ENCODE measurements around the gene GDAP1L1. TPM values are rescaled to one million over a fixed set of nuclear protein-coding genes. Genes with fewer than 3 reads are reported as not detected.
"Not testable (repeated sequence)": the region's sequence is repeated elsewhere in the genome, so short reads cannot be mapped to it uniquely, and the experiment has no call there.

Gene GDAP1L1
- total and polyA plus RNA-seq, 8 donors = 0.25 to 1.5 (median 0.61) TPM; not detected in 3

DNA sequence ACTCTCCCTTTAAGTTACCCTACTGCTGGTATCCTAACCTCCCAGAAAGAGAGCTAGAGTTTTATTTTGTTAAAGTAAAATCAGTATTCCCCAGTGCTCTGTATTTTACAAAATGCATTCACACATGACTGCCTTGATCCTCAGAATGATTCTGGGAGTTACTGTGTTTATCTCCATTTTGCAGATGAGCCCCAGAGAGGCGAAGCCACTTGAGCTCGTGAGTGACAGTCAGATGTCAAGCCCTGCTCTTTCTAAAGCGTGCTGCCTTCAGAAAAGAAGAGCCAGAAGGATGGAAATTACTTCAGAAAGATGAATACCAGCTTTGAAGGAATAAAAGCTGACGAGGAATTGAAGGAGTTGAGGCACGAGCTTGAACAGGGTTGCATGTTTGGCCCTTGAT lies 22.5 kb upstream of the GDAP1L1 start:
- no peaks in the 10 kb centered on the region for H3K27me3 ChIP-seq
- H3K27ac ChIP-seq = no peak overlapping the region
- intact Hi-C loops (cut with DNase I; ENCODE audit: low total_unique reads) = no loop called here
- H3K4me1 ChIP-seq = no peaks in the 10 kb centered on the region
- H3K36me3 ChIP-seq = peaks cover 0 to 15% (median 8%) of the 10 kb centered on the region in 4 donors
- H3K9me3 ChIP-seq = no peaks in the 10 kb centered on the region
- no peak for DNase-seq
- 89 to 91% (median 90%) methylated on average over 5 of the region's 5 CpGs for WGBS, 5 donors
- H3K4me3 ChIP-seq = no peak overlapping the region
- TF ChIP-seq POLR2AphosphoS5 (IDR thresholded peaks at IDR 0.05) (no peak), EP300 (IDR thresholded peaks at IDR 0.05) (no peak), CTCF (IDR thresholded peaks at IDR 0.05) (no peak), POLR2A (IDR thresholded peaks at IDR 0.05) (no peak)

DNA sequence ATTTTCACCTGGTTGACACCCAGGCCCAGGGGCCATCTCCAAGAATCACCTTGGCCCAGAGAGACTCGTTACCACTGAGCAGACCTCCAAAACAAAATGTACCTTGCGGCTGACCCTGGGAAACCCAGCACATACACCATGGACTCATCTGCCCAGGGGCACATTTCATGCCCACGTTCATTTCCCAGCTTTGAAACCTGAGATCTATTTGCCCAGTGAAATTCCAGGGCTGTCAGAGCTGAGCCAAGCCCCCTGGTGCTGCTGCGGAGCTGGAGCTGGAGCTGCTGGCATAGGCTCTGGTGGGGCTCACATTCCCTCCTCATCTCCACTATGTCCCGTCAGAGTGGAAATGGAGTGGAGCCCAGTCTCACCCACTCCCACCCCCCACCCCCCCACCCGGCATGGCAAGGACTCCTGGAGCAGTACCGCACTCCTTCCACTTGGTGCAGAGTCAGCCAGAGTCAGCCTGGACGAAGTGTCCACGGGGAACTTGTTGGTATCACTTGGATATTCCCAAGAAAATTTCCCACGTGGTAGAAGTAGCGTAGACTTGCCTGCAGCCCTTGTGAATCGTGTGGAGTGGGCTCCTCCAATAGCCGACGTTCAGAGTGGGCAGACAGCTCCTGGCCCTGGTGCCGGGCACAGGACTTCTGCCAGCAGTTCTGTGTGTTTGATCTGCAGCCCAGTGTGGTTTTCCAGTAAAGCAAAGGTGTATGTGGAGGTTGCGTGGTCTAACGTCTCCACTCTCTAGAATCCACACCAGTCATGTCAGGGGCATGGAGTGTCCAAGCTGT lies 18.4 kb upstream of the GDAP1L1 start:
- no peak for DNase-seq
- intact Hi-C loops (cut with DNase I; ENCODE audit: low total_unique reads) = no loop called here
- Histone ChIP-seq H3K27ac (no peak overlapping the region), H3K9me3 (no peaks in the 10 kb centered on the region), H3K36me3 (peaks cover 0 to 6% (median 2%) of the 10 kb centered on the region in 4 donors), H3K27me3 (no peaks in the 10 kb centered on the region), H3K4me3 (no peak overlapping the region), H3K4me1 (no peaks in the 10 kb centered on the region)
- WGBS, 5 donors = 67 to 72% (median 69%) methylated on average over 14 to 17 of the region's 17 CpGs
- no peak for TF ChIP-seq CTCF (IDR thresholded peaks at IDR 0.05)
- TF ChIP-seq EP300 (IDR thresholded peaks at IDR 0.05) = no peak
- TF ChIP-seq POLR2A (IDR thresholded peaks at IDR 0.05) = no peak
- TF ChIP-seq POLR2AphosphoS5 (IDR thresholded peaks at IDR 0.05) = no peak

DNA sequence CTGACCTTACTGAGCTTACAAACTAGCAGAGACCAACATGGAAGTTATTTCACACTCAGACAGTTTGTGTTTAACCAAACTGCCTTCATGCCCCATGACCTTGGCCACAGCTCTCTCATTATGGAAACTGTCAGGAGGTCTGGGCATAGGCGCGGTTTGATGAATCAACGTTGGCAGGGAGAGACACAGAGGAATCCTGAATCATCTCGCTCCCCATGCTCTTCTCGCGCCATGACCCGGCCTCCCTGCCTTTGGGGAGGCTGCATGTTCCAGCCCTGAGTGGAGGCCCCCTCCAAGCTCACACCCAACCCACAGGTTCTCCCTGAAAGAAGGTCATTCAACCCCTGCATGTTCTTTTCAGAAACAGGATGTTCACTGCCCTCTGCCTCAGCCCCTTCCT lies 15.9 kb upstream of the GDAP1L1 start:
- no peak for DNase-seq
- intact Hi-C loops (cut with DNase I; ENCODE audit: low total_unique reads) = no loop called here
- H3K36me3 ChIP-seq = no peaks in the 10 kb centered on the region
- no peaks in the 10 kb centered on the region for H3K9me3 ChIP-seq
- H3K27me3 ChIP-seq = no peaks in the 10 kb centered on the region
- no peaks in the 10 kb centered on the region for H3K4me1 ChIP-seq
- H3K4me3 ChIP-seq = no peak overlapping the region
- 76 to 86% (median 82%) methylated on average over 6 to 7 of the region's 7 CpGs for WGBS, 5 donors
- H3K27ac ChIP-seq = no peak overlapping the region
- TF ChIP-seq POLR2A (IDR thresholded peaks at IDR 0.05) = no peak
- no peak for TF ChIP-seq CTCF (IDR thresholded peaks at IDR 0.05)
- no peak for TF ChIP-seq POLR2AphosphoS5 (IDR thresholded peaks at IDR 0.05)
- TF ChIP-seq EP300 (IDR thresholded peaks at IDR 0.05) = no peak

GRCh38 chr20:44231713-44232468 lies 15.2 kb upstream of the GDAP1L1 start:
- Histone ChIP-seq H3K9me3 (no peaks in the 10 kb centered on the region), H3K27me3 (no peaks in the 10 kb centered on the region), H3K27ac (no peak overlapping the region), H3K4me3 (no peak overlapping the region), H3K36me3 (no peaks in the 10 kb centered on the region), H3K4me1 (no peaks in the 10 kb centered on the region)
- 59 to 74% (median 70%) methylated on average over 10 of the region's 10 CpGs for WGBS, 5 donors
- intact Hi-C loops (cut with DNase I; ENCODE audit: low total_unique reads) = no loop called here
- no peak for TF ChIP-seq EP300 (IDR thresholded peaks at IDR 0.05)
- no peak for TF ChIP-seq CTCF (IDR thresholded peaks at IDR 0.05)
- TF ChIP-seq POLR2AphosphoS5 (IDR thresholded peaks at IDR 0.05) = no peak
- no peak for TF ChIP-seq POLR2A (IDR thresholded peaks at IDR 0.05)
- no peak for DNase-seq

- WGBS, 5 donors = 79 to 96% (median 95%) methylated on average over 4 of the region's 4 CpGs
- H3K4me3 ChIP-seq; DNase-seq; H3K4me1 ChIP-seq; H3K36me3 ChIP-seq; H3K9me3 ChIP-seq; intact Hi-C loops (cut with DNase I; ENCODE audit: low total_unique reads); H3K27ac ChIP-seq; H3K27me3 ChIP-seq: not testable (repeated sequence)
Measured at GRCh38 chr20:44232469-44232856, 14.6 kb upstream of the GDAP1L1 start.

Data from stomach (tissue), 9 donors.